ENCODE results near the gene ATP5F1E. TPM values are rescaled to one million over a fixed set of nuclear protein-coding genes. Genes with fewer than 3 reads are reported as not detected.

ATP5F1E gene
- total RNA-seq, 1 donor from 2014 or later = 67.5 TPM

- H3K4me3 Mint-ChIP-seq (ENCODE audit: unreplicated experiment) = no peak overlapping the region
- no peaks in the 10 kb centered on the region for H3K36me3 Mint-ChIP-seq (ENCODE audit: low read depth)
- no peak for DNase-seq (ENCODE audit: low spot score)
- no peaks in the 10 kb centered on the region for H3K9me3 Mint-ChIP-seq (ENCODE audit: low read depth)
- no peak for TF ChIP-seq CTCF (IDR thresholded peaks at IDR 0.05)
- H3K27me3 Mint-ChIP-seq (ENCODE audit: low read depth) = peaks cover 2% of the 10 kb centered on the region
- no peak overlapping the region for H3K27ac Mint-ChIP-seq (ENCODE audit: unreplicated experiment)
- H3K4me1 Mint-ChIP-seq (ENCODE audit: low read depth) = peaks cover 7% of the 10 kb centered on the region
Observed at GRCh38 chr20:59064214-59064722, 32.1 kb upstream of the ATP5F1E start.

GRCh38 chr20:59063358-59064213, 31.5 kb upstream of the ATP5F1E start:
- Mint-ChIP-seq H3K4me1 (ENCODE audit: low read depth) (peaks cover 7% of the 10 kb centered on the region), H3K36me3 (ENCODE audit: low read depth) (no peaks in the 10 kb centered on the region), H3K27ac (ENCODE audit: unreplicated experiment) (no peak overlapping the region), H3K27me3 (ENCODE audit: low read depth) (no peaks in the 10 kb centered on the region), H3K4me3 (ENCODE audit: unreplicated experiment) (peak overlapping the region; percentile 58), H3K9me3 (ENCODE audit: low read depth) (no peaks in the 10 kb centered on the region)
- DNase-seq (ENCODE audit: low spot score) = no peak
- no peak for TF ChIP-seq CTCF (IDR thresholded peaks at IDR 0.05)

- no peak overlapping the region for H3K27ac Mint-ChIP-seq (ENCODE audit: unreplicated experiment)
- DNase-seq (ENCODE audit: low spot score) = no peak
- peaks cover 7% of the 10 kb centered on the region for H3K4me1 Mint-ChIP-seq (ENCODE audit: low read depth)
- no peak overlapping the region for H3K4me3 Mint-ChIP-seq (ENCODE audit: unreplicated experiment)
- no peaks in the 10 kb centered on the region for H3K9me3 Mint-ChIP-seq (ENCODE audit: low read depth)
- H3K36me3 Mint-ChIP-seq (ENCODE audit: low read depth) = no peaks in the 10 kb centered on the region
- TF ChIP-seq CTCF (IDR thresholded peaks at IDR 0.05) = no peak
- no peaks in the 10 kb centered on the region for H3K27me3 Mint-ChIP-seq (ENCODE audit: low read depth)
Observed at GRCh38 chr20:59062081-59062480, 29.9 kb upstream of the ATP5F1E start.

GRCh38 chr20:59055302-59055701, 23.2 kb upstream of the ATP5F1E start:
- DNase-seq (ENCODE audit: low spot score) = no peak
- Mint-ChIP-seq H3K27me3 (ENCODE audit: low read depth) (peaks cover 11% of the 10 kb centered on the region), H3K27ac (ENCODE audit: unreplicated experiment) (no peak overlapping the region), H3K4me1 (ENCODE audit: low read depth) (no peaks in the 10 kb centered on the region), H3K36me3 (ENCODE audit: low read depth) (no peaks in the 10 kb centered on the region), H3K9me3 (ENCODE audit: low read depth) (no peaks in the 10 kb centered on the region), H3K4me3 (ENCODE audit: unreplicated experiment) (no peak overlapping the region)
- TF ChIP-seq CTCF (IDR thresholded peaks at IDR 0.05) = peak; percentile 74

GRCh38 chr20:59051666-59052185, 19.6 kb upstream of the ATP5F1E start:
- H3K27me3 Mint-ChIP-seq (ENCODE audit: low read depth) = peaks cover 11% of the 10 kb centered on the region
- H3K27ac Mint-ChIP-seq (ENCODE audit: unreplicated experiment) = no peak overlapping the region
- DNase-seq (ENCODE audit: low spot score) = no peak
- H3K36me3 Mint-ChIP-seq (ENCODE audit: low read depth) = no peaks in the 10 kb centered on the region
- TF ChIP-seq CTCF (IDR thresholded peaks at IDR 0.05) = no peak
- peaks cover 8% of the 10 kb centered on the region for H3K4me1 Mint-ChIP-seq (ENCODE audit: low read depth)
- H3K9me3 Mint-ChIP-seq (ENCODE audit: low read depth) = no peaks in the 10 kb centered on the region
- H3K4me3 Mint-ChIP-seq (ENCODE audit: unreplicated experiment) = no peak overlapping the region

Data from chondrocyte (in vitro differentiated cells).